AML-193 (cell line): ENCODE measurements around the gene INSM1.

Experiments
- DNase-seq, 2 experiments: peaks; one replicate each; lab custom pipeline; 2025; lab: John Stamatoyannopoulos, UW

The INSM1 gene

GRCh38 chr20:20362774-20363433, 5.0 kb upstream of the INSM1 start:
- DNase-seq, result no peak

GRCh38 chr20:20363434-20363798, 4.5 kb upstream of the INSM1 start:
- no peak for DNase-seq

DNA sequence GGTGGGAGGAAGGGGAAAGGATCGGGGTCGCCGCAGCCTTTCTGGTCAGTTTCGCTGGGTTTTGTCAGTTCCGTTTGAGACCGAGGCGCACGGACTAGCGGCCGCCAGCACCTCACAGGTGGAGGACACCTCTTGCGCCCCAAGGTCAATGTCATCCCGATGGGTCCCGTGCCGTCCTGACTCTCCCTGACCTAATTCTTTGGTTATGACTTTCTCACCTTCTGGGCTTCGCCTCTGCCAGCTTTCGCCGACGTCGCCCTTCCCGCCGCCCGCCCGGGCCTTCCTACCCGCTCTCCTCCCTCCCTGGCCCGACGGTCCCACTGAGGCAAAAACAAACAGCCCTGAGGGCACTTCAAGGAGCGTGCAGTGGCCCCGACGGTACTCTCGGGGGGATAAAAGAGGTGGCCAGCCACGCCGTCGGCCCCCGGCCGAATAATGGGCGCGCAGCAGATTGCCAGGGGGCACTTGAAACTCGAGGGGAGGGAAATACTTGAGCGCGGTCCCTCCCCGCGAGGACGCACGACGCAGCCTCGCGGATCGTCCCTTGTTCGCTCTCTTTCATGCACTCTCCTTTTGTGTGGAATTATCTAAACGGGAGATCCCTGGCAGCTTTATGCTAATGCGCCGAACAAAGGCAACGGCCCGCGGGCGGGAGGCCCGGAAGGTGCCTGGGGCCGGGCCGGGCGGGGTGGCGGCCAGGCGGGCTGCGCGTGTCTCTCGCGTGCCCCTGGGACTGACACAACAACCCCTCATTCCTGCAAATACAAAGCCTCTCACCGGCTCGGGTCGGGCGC, 3.9 kb upstream of the INSM1 start:
- no peak for DNase-seq

- no peak for DNase-seq
Observed at GRCh38 chr20:20364593-20365479, 3.1 kb upstream of the INSM1 start.

GRCh38 chr20:20365480-20366161, 2.3 kb upstream of the INSM1 start:
- no peak for DNase-seq

DNA sequence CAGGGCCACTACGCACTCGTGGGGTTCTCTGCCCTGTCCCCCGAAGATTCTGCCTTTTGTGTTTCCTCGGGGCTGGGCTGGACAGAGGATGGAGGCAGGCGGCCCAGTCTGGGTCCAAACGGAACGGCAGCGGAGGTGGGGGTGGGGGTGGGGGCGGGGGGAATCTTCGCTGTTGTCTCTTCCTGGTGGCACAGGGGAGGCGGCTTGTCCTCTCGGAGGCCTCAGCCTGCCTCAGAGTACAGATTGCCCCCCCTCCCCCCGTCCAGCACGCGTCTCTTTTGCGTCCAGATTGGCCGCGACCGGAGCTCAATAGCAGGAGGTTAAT, 1.4 kb upstream of the INSM1 start:
- DNase-seq, result no peak

- no peak for DNase-seq
Observed at GRCh38 chr20:20366876-20367574, 879 bp upstream of the INSM1 start.

GRCh38 chr20:20368418-20369249, 730 bp downstream of the INSM1 start:
- no peak for DNase-seq

DNA sequence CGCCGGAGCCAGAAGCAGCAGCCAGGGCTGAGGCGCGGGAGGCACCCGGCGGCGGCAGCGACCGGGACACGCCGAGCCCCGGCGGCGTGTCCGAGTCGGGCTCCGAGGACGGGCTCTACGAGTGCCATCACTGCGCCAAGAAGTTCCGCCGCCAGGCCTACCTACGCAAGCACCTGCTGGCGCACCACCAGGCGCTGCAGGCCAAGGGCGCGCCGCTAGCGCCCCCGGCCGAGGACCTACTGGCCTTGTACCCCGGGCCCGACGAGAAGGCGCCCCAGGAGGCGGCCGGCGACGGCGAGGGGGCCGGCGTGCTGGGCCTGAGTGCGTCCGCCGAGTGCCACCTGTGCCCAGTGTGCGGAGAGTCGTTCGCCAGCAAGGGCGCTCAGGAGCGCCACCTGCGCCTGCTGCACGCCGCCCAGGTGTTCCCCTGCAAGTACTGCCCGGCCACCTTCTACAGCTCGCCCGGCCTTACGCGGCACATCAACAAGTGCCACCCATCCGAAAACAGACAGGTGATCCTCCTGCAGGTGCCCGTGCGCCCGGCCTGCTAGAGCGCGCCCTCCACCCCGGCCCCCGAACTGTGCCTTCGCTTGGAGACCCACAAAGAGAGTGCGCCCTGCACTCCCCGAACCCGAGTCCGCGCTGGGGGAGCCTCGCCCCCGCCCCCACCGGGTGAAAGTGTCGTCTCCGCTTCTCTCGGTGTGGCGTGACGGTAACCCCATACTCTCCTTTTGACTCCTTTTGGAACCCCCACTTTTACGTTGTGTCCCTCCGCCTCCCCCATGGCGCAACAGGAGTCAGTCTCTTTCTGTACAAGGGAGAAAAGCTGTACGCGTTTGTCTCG, 1.6 kb downstream of the INSM1 start:
- DNase-seq, result no peak

DNA sequence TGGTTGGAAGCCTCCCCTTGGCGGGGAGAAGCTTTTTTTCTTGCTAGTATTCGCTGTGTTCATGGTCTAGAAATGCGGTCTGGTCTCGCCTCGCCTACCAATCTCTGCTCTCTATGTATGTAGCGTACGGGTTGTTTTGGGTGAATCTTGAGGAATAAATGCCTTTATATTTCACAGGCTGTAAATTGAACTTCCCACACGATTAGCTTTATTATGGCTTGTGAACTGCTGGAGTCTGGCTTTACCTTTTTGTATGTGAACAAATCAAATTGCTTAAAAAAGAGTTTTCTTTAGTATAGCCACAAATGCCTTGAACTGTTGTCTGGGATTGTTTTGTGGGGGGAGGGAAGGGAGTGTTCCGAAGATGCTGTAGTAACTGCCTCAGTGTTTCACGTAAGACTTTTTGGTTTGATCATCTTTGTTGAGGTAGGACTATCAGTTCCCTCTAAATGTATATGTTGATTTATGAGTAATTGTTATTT, 2.2 kb downstream of the INSM1 start:
- no peak for DNase-seq

GRCh38 chr20:20371083-20371482, 3.2 kb downstream of the INSM1 start:
- DNase-seq, result no peak

- no peak for DNase-seq
Observed at GRCh38 chr20:20371681-20372080, 3.8 kb downstream of the INSM1 start.

DNA sequence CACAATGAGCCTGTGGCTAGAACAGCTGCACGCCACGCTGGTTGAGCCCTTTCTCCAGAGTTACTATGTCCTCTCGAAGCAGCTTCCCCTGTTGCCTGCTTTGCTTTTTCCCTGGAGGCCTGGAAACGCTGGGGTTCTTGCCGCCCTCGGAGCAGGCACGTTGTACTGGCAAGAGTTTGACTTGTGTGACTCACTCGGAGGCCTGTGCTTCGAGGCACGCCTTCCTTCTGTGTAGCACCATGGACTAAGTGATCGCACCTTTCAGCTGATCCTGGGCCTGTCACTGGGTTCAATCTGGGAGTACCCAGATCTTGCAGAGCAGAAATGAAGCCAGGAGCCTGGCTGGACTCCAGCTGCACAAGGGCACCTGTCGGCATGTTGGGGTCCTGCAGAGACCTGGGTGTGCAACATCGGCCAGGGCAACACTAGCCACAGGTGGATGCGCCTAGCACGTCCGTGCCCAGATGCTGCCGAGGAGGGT, 5.2 kb downstream of the INSM1 start:
- DNase-seq, result no peak

GRCh38 chr20:20375862-20376261, 8.0 kb downstream of the INSM1 start:
- DNase-seq, result no peak

GRCh38 chr20:20386192-20386591, 18.3 kb downstream of the INSM1 start:
- DNase-seq, result no peak

DNA sequence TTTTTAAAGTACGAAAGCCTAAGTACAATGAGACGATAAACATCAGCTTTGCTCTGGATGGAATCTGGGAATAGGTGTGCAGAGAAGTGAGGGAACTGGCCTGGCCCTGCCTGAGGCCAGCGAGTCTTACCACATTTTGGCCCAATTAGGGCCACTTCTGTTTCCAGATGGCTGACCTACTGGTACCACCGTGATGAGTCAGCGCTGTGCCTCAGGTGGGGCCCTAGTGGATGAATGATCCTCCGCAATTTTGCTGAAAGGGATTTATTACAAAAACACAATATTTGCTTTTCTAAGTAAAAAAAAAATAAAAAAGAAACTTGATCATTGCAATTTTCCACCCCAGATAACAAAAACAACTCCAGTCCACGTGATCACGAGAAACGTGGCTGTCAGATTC, 22.5 kb downstream of the INSM1 start:
- no peak for DNase-seq

GRCh38 chr20:20391115-20391514, 23.2 kb downstream of the INSM1 start:
- DNase-seq, result no peak

DNA sequence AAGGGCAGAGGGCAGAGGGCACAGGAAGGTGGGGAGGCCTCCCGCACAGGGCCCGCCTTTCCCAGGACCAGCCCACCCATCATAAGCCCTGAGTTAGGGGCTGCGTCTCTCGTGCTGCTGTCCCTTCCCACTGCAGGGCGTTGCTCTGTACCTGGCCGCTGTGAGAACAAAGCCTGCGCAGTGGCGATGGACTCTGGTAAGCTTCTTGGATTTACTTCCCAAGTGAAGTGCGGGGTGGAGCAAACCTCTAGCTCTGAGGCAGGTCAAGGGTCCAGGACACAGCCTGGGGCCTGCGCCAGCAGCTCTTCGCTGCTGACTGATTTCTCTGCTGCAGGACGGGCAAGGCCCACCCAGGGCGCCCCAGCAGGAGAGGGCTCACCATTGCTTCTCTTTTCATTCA, 23.9 kb downstream of the INSM1 start:
- DNase-seq, result no peak
